Thoracic aorta (tissue), 2 donors: Measurements from ENCODE around the gene SDK2. TPM values are rescaled to one million over a fixed set of nuclear protein-coding genes. Genes with fewer than 3 reads are reported as not detected.

ENCODE experiments used
- ATAC-seq: fragments of 150-250 bp; one replicate; pipeline ENCODE4 v1.8.0; 2017; ENCODE audit warnings: low read depth; ENCODE audit not compliant: insufficient number of reproducible peaks, low FRiP score
- DNase-seq: peaks from one replicate; pipeline ENCODE4 v3.0.0-alpha.2; 2020; ENCODE audit warnings: low spot score
- H3K27ac ChIP-seq, 2 donors: fragments of 200-600 bp; sonication (generic); 1 replicate in 1 of 2; 2 replicates in 1 of 2; pipeline ENCODE4 v1.5.1; 2016; ENCODE audit warnings: mild to moderate bottlenecking in 2 of 2, moderate library complexity in 2 of 2
- H3K27me3 ChIP-seq: fragments of 200-600 bp; sonication (generic); replicated peaks from 2 replicates; pipeline ENCODE4 v1.6.0; 2016; ENCODE audit warnings: mild to moderate bottlenecking; ENCODE audit not compliant: insufficient read depth
- H3K36me3 ChIP-seq: fragments of 200-600 bp; sonication (generic); one replicate; pipeline ENCODE4 v1.5.1; 2016
- H3K4me1 ChIP-seq, 2 donors: fragments of 200-600 bp; sonication (generic); 1 replicate in 1 of 2; 2 replicates in 1 of 2; pipeline versions ENCODE4 v1.5.1 to v1.6.0; 2016; ENCODE audit warnings: low read depth in 2 of 2, mild to moderate bottlenecking in 1 of 2; ENCODE audit not compliant: control insufficient read depth in 1 of 2
- H3K4me3 ChIP-seq: fragments of 200-600 bp; sonication (generic); 2 replicates; pipeline ENCODE4 v1.5.1; 2016; ENCODE audit warnings: mild to moderate bottlenecking
- H3K9me3 ChIP-seq: fragments of 200-600 bp; sonication (generic); 2 replicates; pipeline ENCODE4 v1.5.1; 2016
- total RNA-seq, 2 donors: library from RNA; depleted of rRNA; stranded (reverse); fragments of >200 nt; gene quantifications; one replicate each; pipeline versions ENCODE4 v1.1.0 to v1.2.3, GENCODE V29; 2016
- TF ChIP-seq, protein P1 (sequence below): fragments of 200-600 bp; sonication (generic); IDR thresholded peaks from one replicate; pipeline ENCODE4 v1.5.1; 2019; ENCODE audit warnings: antibody characterized with exemption

SDK2 gene
- total RNA-seq, 2 donors from 2014 or later = 6.0 to 8.9 TPM

DNA sequence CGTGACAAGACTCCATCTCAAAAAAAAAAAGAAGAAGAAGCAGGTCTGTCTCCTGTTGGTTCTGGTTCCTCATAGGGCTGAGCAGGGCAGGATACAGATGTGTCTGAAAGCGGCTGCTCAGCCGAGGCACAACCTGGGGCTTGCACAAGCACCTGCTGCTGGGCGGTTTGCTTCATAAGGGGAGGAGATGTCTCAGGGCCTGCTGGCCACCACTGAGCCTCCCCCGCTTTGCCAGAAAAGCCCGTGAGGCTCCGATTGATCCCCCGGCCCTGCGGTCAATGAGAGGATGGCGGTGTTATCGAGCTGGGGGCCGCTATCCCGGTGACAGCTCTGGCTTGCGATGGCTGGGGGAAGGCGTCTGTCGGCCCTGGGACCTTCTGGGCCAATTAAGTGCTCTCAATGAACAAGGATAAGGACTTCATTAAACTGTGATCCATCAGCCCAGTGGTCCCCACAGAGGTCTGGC is 162.0 kb downstream of the SDK2 start:
- H3K36me3 ChIP-seq = no peaks in the 10 kb centered on the region
- DNase-seq (no peak), ATAC-seq (no peak)
- H3K27me3 ChIP-seq = no peaks in the 10 kb centered on the region
- TF ChIP-seq, protein P1, sequence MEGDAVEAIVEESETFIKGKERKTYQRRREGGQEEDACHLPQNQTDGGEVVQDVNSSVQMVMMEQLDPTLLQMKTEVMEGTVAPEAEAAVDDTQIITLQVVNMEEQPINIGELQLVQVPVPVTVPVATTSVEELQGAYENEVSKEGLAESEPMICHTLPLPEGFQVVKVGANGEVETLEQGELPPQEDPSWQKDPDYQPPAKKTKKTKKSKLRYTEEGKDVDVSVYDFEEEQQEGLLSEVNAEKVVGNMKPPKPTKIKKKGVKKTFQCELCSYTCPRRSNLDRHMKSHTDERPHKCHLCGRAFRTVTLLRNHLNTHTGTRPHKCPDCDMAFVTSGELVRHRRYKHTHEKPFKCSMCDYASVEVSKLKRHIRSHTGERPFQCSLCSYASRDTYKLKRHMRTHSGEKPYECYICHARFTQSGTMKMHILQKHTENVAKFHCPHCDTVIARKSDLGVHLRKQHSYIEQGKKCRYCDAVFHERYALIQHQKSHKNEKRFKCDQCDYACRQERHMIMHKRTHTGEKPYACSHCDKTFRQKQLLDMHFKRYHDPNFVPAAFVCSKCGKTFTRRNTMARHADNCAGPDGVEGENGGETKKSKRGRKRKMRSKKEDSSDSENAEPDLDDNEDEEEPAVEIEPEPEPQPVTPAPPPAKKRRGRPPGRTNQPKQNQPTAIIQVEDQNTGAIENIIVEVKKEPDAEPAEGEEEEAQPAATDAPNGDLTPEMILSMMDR = no peak
- H3K4me3 ChIP-seq = no peak overlapping the region
- H3K4me1 ChIP-seq = no peaks in the 10 kb centered on the region
- H3K9me3 ChIP-seq = peaks cover 6% of the 10 kb centered on the region
- H3K27ac ChIP-seq = no peak overlapping the region

DNA sequence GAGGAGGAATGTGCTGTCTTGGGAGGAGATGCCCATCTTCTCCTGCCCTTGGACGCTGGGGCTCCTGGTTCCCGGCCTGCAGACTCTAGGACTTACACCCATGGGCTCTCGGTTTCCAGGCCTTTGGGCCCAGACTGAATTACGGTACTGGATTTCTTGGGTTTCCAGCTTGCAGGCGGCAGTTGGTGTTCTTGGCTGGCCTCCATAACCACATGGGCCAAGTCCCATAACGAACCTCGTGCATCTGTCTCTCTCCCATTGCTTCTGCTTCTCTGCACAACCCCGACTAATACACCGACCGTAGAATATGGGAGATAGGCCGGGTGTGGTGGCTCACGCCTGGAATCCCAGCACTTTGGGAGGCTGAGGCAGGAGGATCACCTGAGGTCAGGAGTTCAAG is 162.6 kb downstream of the SDK2 start:
- Histone ChIP-seq H3K27ac (no peak overlapping the region), H3K36me3 (no peaks in the 10 kb centered on the region), H3K27me3 (no peaks in the 10 kb centered on the region), H3K4me3 (no peak overlapping the region), H3K4me1 (peaks cover 1 to 6% of the 10 kb centered on the region in 2 donors), H3K9me3 (peaks cover 6% of the 10 kb centered on the region)
- ATAC-seq (no peak), DNase-seq (no peak)
- TF ChIP-seq, protein P1 = no peak

DNA sequence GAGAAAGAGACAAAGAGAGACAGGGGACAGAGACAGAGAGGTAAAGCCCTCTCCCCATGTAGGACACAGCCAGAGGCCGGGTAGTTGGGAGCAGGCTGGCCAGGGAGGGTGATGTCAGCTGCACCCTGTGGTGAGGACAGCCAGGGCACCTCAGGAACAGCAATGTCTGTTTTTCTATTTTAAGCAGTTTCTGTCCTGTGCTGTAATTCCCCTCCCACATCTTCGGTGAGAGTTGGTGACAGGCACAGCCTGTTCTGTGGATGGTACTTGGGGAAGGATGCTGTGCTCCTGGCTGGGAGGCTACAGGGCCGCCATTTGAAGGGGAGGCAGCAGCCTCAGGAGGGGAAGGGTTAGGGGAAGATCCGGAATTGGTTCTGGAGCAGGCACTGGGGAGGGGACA is 163.5 kb downstream of the SDK2 start:
- no peaks in the 10 kb centered on the region for H3K27me3 ChIP-seq
- no peaks in the 10 kb centered on the region for H3K36me3 ChIP-seq
- ATAC-seq (no peak), DNase-seq (no peak)
- H3K27ac ChIP-seq = no peak overlapping the region
- H3K4me3 ChIP-seq = no peak overlapping the region
- peaks cover 6% of the 10 kb centered on the region for H3K9me3 ChIP-seq
- peaks cover 6 to 11% of the 10 kb centered on the region in 2 donors for H3K4me1 ChIP-seq
- TF ChIP-seq, protein P1 = no peak

DNA sequence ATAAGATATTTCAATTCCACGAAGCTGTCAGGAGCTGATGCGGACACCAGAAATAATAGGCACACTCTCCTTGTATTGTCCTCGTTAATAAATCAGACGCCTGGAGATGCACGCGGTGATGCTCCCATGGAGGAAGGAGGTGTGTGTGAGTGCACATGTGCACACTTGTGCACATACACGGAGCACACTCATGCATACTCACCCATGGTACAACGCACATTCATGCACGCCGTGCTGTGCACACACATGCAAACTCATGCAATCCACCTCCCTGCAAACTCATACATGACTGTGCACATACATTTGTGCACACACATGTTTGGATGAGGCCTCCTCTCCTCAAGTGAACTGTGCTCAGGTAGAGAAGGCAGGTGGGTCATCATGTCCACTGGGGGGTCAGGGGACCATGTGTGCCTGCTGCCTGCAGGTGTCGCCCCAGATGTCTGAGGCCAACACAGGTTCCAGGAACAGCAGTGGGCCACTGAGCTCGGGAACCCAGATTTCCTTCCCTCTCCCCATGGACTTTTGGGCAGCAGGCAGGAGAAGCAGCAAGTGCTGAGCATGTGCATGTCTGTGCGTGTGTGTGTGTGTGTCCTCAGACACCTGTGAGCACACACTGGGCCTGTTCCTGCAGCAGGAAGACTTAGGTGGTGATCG is 165.3 kb downstream of the SDK2 start:
- DNase-seq = no peak
- Histone ChIP-seq H3K4me1 (peaks cover 15 to 21% of the 10 kb centered on the region in 2 donors), H3K4me3 (no peak overlapping the region), H3K27me3 (no peaks in the 10 kb centered on the region), H3K27ac (no peak overlapping the region), H3K36me3 (no peaks in the 10 kb centered on the region), H3K9me3 (no peaks in the 10 kb centered on the region)
- TF ChIP-seq, protein P1 = no peak
- no peak for ATAC-seq

DNA sequence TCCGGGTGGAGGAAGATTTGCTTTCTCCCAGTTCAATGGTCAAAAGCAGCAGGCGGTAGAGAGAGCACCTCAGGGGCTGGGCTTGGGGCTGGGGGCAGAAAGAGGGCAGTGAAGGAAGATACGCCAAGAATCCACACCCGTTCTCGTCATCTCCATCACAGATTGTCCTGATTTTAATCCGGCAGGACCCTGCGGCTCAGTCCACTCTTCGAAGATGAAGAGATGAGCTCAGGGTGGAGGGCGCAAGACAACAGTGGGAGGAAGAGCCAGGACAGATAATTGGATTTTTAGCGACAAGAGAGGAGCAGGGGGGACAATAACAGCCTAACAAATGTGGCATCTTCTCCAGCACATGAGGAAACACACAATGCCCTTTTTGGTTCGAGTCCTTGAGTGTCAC is 165.9 kb downstream of the SDK2 start:
- no peaks in the 10 kb centered on the region for H3K9me3 ChIP-seq
- ATAC-seq = no peak
- no peak for DNase-seq
- no peaks in the 10 kb centered on the region for H3K27me3 ChIP-seq
- peaks cover 16 to 26% of the 10 kb centered on the region in 2 donors for H3K4me1 ChIP-seq
- TF ChIP-seq, protein P1 = no peak
- H3K4me3 ChIP-seq = no peak overlapping the region
- H3K36me3 ChIP-seq = no peaks in the 10 kb centered on the region
- no peak overlapping the region for H3K27ac ChIP-seq
